H1 (cell line): ENCODE measurements around the gene USP24. TPM values are rescaled to one million over a fixed set of nuclear protein-coding genes. Genes with fewer than 3 reads are reported as not detected.

Experiments
- CTCF ChIA-PET: fragments of 300-600 bp; sonication (Branson Sonifier 250); formaldehyde crosslinking; loops from one replicate; lab custom pipeline; 2021; ENCODE audit not compliant: partially characterized antibody; lab: Charles Lee
- POLR2A ChIA-PET: fragments of 300-600 bp; sonication (Branson Sonifier 250); formaldehyde crosslinking; loops from one replicate; lab custom pipeline; 2021; ENCODE audit warnings: inconsistent platforms; ENCODE audit not compliant: partially characterized antibody; lab: Charles Lee
- DNase-seq, 2 experiments: peaks; one replicate each; pipeline versions ENCODE4 v3.0.0 to v3.0.0-alpha.2; 2010 to 2022; ENCODE audit warnings: low spot score in 2 of 2, low read depth in 1 of 2, mixed read lengths in 1 of 2
- FAIRE-seq: peaks from 2 replicates; lab custom pipeline; 2011; peaks lifted over from hg19 to GRCh38; lab: Jason Lieb, UNC
- H2AFZ ChIP-seq: 2 replicates; pipeline ENCODE4 v1.8.1; 2012; ENCODE audit warnings: low read length, inconsistent platforms
- H2AK5ac ChIP-seq: 2 replicates; pipeline ENCODE4 v1.6.1; 2013; ENCODE audit warnings: low read depth, low read length
- H2BK120ac ChIP-seq: replicated peaks from 2 replicates; pipeline ENCODE3; 2013; ENCODE audit warnings: low read depth, low read length, inconsistent platforms
- H2BK12ac ChIP-seq: 2 replicates; pipeline ENCODE4 v1.6.1; 2013; ENCODE audit warnings: low read depth, low read length
- H2BK15ac ChIP-seq: 2 replicates; pipeline ENCODE4 v1.6.1; 2013; ENCODE audit warnings: low read length
- H2BK20ac ChIP-seq: 2 replicates; pipeline ENCODE4 v1.6.1; 2013; ENCODE audit warnings: low read length
- H2BK5ac ChIP-seq: 2 replicates; pipeline ENCODE4 v1.6.1; 2013; ENCODE audit warnings: low read depth, low read length
- H3K14ac ChIP-seq: 2 replicates; pipeline ENCODE4 v1.6.1; 2013; ENCODE audit warnings: inconsistent platforms; ENCODE audit not compliant: insufficient read length
- H3K18ac ChIP-seq: 2 replicates; pipeline ENCODE4 v1.6.1; 2013; ENCODE audit warnings: low read length; ENCODE audit errors: extremely low read depth
- H3K23ac ChIP-seq: 2 replicates; pipeline ENCODE4 v1.6.1; 2013; ENCODE audit warnings: inconsistent platforms; ENCODE audit not compliant: insufficient read length
- H3K23me2 ChIP-seq: 2 replicates; pipeline ENCODE4 v1.6.1; 2013; ENCODE audit warnings: low read depth, low read length
- H3K27ac ChIP-seq: 2 replicates; pipeline ENCODE4 v1.6.1; 2011; ENCODE audit warnings: low read depth, low read length, inconsistent platforms
- H3K27me3 ChIP-seq, 4 experiments: replicated peaks in 1 of 4; 1 replicate in 1 of 4; 2 replicates in 3 of 4; pipeline versions ENCODE4 v1.6.1 to v1.8.1; 2011 to 2013; ENCODE audit warnings: low read length in 3 of 4, mild to moderate bottlenecking in 3 of 4, inconsistent platforms in 2 of 4, mixed read lengths in 2 of 4, moderate library complexity in 1 of 4; ENCODE audit not compliant: control insufficient read depth in 3 of 4, insufficient read depth in 3 of 4; ENCODE audit errors: extremely low read depth in 1 of 4
- H3K36me3 ChIP-seq, 4 experiments: 2 replicates each; pipeline versions ENCODE4 v1.6.1 to v1.8.1; 2011 to 2013; ENCODE audit warnings: mild to moderate bottlenecking in 4 of 4, low read length in 3 of 4, moderate library complexity in 2 of 4, control low read depth in 1 of 4, inconsistent platforms in 1 of 4; ENCODE audit not compliant: insufficient read depth in 4 of 4, control insufficient read depth in 2 of 4
- H3K4ac ChIP-seq: replicated peaks from 2 replicates; pipeline ENCODE3; 2013; ENCODE audit warnings: low read length, low read depth, mixed read lengths, inconsistent platforms; ENCODE audit not compliant: insufficient read length
- H3K4me1 ChIP-seq, 4 experiments: replicated peaks in 1 of 4; 1 replicate in 1 of 4; 2 replicates in 3 of 4; pipeline versions ENCODE4 v1.6.1 to v1.8.1; 2011 to 2013; ENCODE audit warnings: low read length in 3 of 4, inconsistent platforms in 2 of 4, mixed read lengths in 1 of 4; ENCODE audit not compliant: insufficient read depth in 4 of 4, control insufficient read depth in 3 of 4
- H3K4me2 ChIP-seq, 2 experiments: 2 replicates each; pipeline versions ENCODE4 v1.6.1 to v1.8.1; 2011 to 2013; ENCODE audit warnings: low read depth in 2 of 2, low read length in 2 of 2, control low read depth in 1 of 2, inconsistent platforms in 1 of 2, mild to moderate bottlenecking in 1 of 2; ENCODE audit not compliant: insufficient read depth in 1 of 2
- H3K4me3 ChIP-seq, 4 experiments: fragments of 200-600, 300-600 bp in 1 of 4; sonication (generic), shearing (Covaris generic), sonication (Bioruptor Twin) in 1 of 4; 2 replicates each; pipeline versions ENCODE4 v1.5.1 to v1.8.1; 2011 to 2016; ENCODE audit warnings: low read length in 4 of 4, low read depth in 3 of 4, control low read depth in 2 of 4, inconsistent platforms in 2 of 4, mild to moderate bottlenecking in 2 of 4, mixed read lengths in 1 of 4, moderate library complexity in 1 of 4; ENCODE audit not compliant: insufficient read depth in 2 of 4; ENCODE audit errors: extremely low read depth in 1 of 4
- H3K56ac ChIP-seq: replicated peaks from 2 replicates; pipeline ENCODE3; 2013; ENCODE audit warnings: low read depth, mild to moderate bottlenecking, mixed read lengths, low read length, inconsistent platforms; ENCODE audit not compliant: insufficient read length
- H3K79me1 ChIP-seq: 2 replicates; pipeline ENCODE4 v1.6.1; 2013; ENCODE audit warnings: low read depth, low read length, control low read depth
- H3K79me2 ChIP-seq, 2 experiments: 2 replicates each; pipeline versions ENCODE4 v1.6.1 to v1.8.1; 2012 to 2013; ENCODE audit warnings: low read length in 2 of 2, mild to moderate bottlenecking in 2 of 2, inconsistent platforms in 1 of 2; ENCODE audit not compliant: insufficient read depth in 2 of 2, control insufficient read depth in 1 of 2
- H3K9ac ChIP-seq, 4 experiments: replicated peaks in 1 of 4; 1 replicate in 1 of 4; 2 replicates in 3 of 4; pipeline versions ENCODE4 v1.6.1 to v1.8.1; 2011 to 2013; ENCODE audit warnings: low read depth in 3 of 4, low read length in 3 of 4, control low read depth in 2 of 4, mild to moderate bottlenecking in 2 of 4, moderate library complexity in 2 of 4, inconsistent platforms in 1 of 4; ENCODE audit errors: extremely low read depth in 1 of 4
- H3K9me3 ChIP-seq, 2 experiments: 2 replicates each; pipeline versions ENCODE4 v1.6.1 to v1.8.1; 2012 to 2013; ENCODE audit warnings: mild to moderate bottlenecking in 2 of 2, moderate library complexity in 2 of 2, control low read depth in 1 of 2, inconsistent platforms in 1 of 2, low read depth in 1 of 2, low read length in 1 of 2, mixed read lengths in 1 of 2; ENCODE audit not compliant: insufficient read depth in 2 of 2
- H4K20me1 ChIP-seq, 2 experiments: replicated peaks in 1 of 2; 2 replicates each; pipeline versions ENCODE3 to v1.8.1; 2011 to 2013; ENCODE audit warnings: inconsistent platforms in 2 of 2, low read length in 2 of 2, mild to moderate bottlenecking in 1 of 2; ENCODE audit not compliant: insufficient read depth in 2 of 2, control insufficient read depth in 1 of 2
- H4K5ac ChIP-seq: 2 replicates; pipeline ENCODE4 v1.6.1; 2013; ENCODE audit warnings: low read length, low read depth, mixed read lengths, inconsistent platforms; ENCODE audit not compliant: insufficient read length
- H4K8ac ChIP-seq: 2 replicates; pipeline ENCODE4 v1.8.0; 2013; ENCODE audit warnings: mild to moderate bottlenecking, moderate library complexity, low read length, inconsistent platforms; ENCODE audit not compliant: insufficient read depth; ENCODE audit errors: extremely low read depth
- H4K91ac ChIP-seq: replicated peaks from 2 replicates; pipeline ENCODE3; 2013; ENCODE audit warnings: low read length, mixed read lengths, inconsistent platforms; ENCODE audit not compliant: insufficient read length
- TBP ChIP-seq: IDR thresholded peaks from 2 replicates; pipeline ENCODE4 v1.6.1; 2011; ENCODE audit warnings: low read depth, low read length, improper control_type of control experiment
- WGBS, 2 experiments: shearing (Covaris generic) in 1 of 2; methylation state at CpG; one replicate each; pipeline versions ENCODE4 v1.1.6 to v1.1.7; 2013 to 2015; ENCODE audit warnings: low lambda C conversion rate in 2 of 2, mixed read lengths in 2 of 2, inconsistent platforms in 1 of 2, low coverage in 1 of 2, missing lambda C conversion rate in 1 of 2; ENCODE audit not compliant: insufficient replicate concordance in 2 of 2, insufficient coverage in 1 of 2, insufficient read length in 1 of 2; ENCODE audit errors: extremely low coverage in 1 of 2, missing lambda C conversion rate in 1 of 2; 5-methylcytosine and 5-hydroxymethylcytosine counted together
- polyA plus RNA-seq, 7 experiments: library from polyadenylated mRNA; depleted of rRNA in 3 of 7; stranded (reverse) in 5 of 7; unstranded in 2 of 7; fragments of >200 nt in 5 of 7; fragments of 200-250 nt in 2 of 7; gene quantifications; 1 replicate in 5 of 7; 2 replicates in 1 of 7; 4 replicates in 1 of 7; pipeline versions ENCODE4 v1.2.1 to v1.2.3, GENCODE V29; 2011 to 2013; ENCODE audit warnings: missing spikeins in 2 of 7, mixed read lengths in 2 of 7
- total RNA-seq: library from RNA; stranded (reverse); fragmentation: NEBNext Ultra II Directional; extraction: Animal tissue kit (Norgen Biotek cat#: 25700); gene quantifications from 2 replicates; pipeline ENCODE4 v1.2.1, GENCODE V29; 2021

The USP24 gene
- total and polyA plus RNA-seq, 2 of the 8 experiments (the other 6 are each of a cell fraction or from before 2014, with no cell fraction given): 11.1 to 34.6 TPM

- Histone ChIP-seq H3K79me1 (no peaks in the 10 kb centered on the region; the same call in 1 of the 2 replicates), H3K4me1 (no peaks in the 10 kb centered on the region), H2BK15ac (no peak overlapping the region), H2BK12ac (no peak overlapping the region), H4K8ac (no peak overlapping the region), H3K14ac (no peak overlapping the region), H3K4me2 (no peak overlapping the region), H2AK5ac (no peak overlapping the region), H3K4ac (no peak overlapping the region), H3K23me2 (no peaks in the 10 kb centered on the region), H3K9me3 (no peaks in the 10 kb centered on the region), H3K79me2 (no peaks in the 10 kb centered on the region), H2BK5ac (no peak overlapping the region), H3K56ac (no peak overlapping the region), H2BK20ac (no peak overlapping the region), H3K27me3 (no peaks in the 10 kb centered on the region), H3K9ac (no peak overlapping the region)
- 91% methylated on average over 1 of the region's 1 CpG; no CpG with 5 or more reads in 1 of the 2 experiments for WGBS, 2 experiments
- POLR2A ChIA-PET: no interaction called here
- FAIRE-seq: no peak
- TF ChIP-seq TBP: no peak
- TF ChIP-seq, all 59 proteins: peak for 0
- no peak overlapping the region for H3K4me3 ChIP-seq
- H3K27ac ChIP-seq: no peak overlapping the region
- DNase-seq: no peak
- H3K18ac ChIP-seq: no peak overlapping the region
- H3K23ac ChIP-seq: no peak overlapping the region
- peaks cover 1 to 9% of the 10 kb centered on the region in 2 experiments for H4K20me1 ChIP-seq
- H3K36me3 ChIP-seq: peaks cover 6 to 37% (median 33%) of the 10 kb centered on the region in 4 experiments; a peak in 7 of 8 replicates
- CTCF ChIA-PET: interaction anchor here (0.9 to 1.5 kb wide), 3 partner anchors 19 to 123 kb away, joined by 3 to 7 read pairs (median 4); no protein-coding TSS in a partner anchor
- no peak overlapping the region for H4K91ac ChIP-seq
- no peak overlapping the region for H2AFZ ChIP-seq
- H2BK120ac ChIP-seq: no peak overlapping the region
- H4K5ac ChIP-seq: no peak overlapping the region
These were observed 147.2 kb downstream of the USP24 start for GRCh38 chr1:55067914-55068313.
